ENCODE results near the gene SPINK1.

DNA sequence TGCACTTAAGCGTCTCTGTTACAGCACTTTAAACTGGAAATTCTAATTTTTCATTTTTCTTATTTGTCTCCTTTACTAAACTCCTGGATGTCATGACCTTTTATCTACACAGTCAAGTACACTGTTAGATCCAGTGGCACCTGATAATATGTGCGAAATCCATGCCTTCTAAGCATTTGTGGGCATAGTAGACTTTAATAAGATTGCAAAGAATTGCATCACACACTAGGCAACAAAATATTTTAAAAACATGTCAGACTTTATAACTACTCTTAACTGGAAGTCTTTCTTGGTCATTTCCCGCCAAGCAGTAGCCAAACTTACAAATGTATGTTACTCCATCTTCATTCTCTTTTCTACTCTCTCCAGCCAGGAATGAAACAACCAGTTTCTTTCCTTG, 5.0 kb upstream of the SPINK1 start:
- TF ChIP-seq, protein P1, sequence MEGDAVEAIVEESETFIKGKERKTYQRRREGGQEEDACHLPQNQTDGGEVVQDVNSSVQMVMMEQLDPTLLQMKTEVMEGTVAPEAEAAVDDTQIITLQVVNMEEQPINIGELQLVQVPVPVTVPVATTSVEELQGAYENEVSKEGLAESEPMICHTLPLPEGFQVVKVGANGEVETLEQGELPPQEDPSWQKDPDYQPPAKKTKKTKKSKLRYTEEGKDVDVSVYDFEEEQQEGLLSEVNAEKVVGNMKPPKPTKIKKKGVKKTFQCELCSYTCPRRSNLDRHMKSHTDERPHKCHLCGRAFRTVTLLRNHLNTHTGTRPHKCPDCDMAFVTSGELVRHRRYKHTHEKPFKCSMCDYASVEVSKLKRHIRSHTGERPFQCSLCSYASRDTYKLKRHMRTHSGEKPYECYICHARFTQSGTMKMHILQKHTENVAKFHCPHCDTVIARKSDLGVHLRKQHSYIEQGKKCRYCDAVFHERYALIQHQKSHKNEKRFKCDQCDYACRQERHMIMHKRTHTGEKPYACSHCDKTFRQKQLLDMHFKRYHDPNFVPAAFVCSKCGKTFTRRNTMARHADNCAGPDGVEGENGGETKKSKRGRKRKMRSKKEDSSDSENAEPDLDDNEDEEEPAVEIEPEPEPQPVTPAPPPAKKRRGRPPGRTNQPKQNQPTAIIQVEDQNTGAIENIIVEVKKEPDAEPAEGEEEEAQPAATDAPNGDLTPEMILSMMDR (conservative IDR thresholded peaks at IDR 0.05; ENCODE audit: low read depth in 2 of 2): no peak
- TF ChIP-seq EZH2 (IDR thresholded peaks at IDR 0.05; ENCODE audit: low read depth, unreplicated experiment) (no peak), JUNB (IDR thresholded peaks at IDR 0.05; ENCODE audit: unreplicated experiment) (no peak), POLR2AphosphoS5 (IDR thresholded peaks at IDR 0.05; ENCODE audit: low read depth) (no peak), ZNF331 (CRISPR knock-in tag; IDR thresholded peaks at IDR 0.05; ENCODE audit: low read depth) (no peak), EZH2phosphoT487 (IDR thresholded peaks at IDR 0.05; ENCODE audit: unreplicated experiment) (no peak), CREB1 (CRISPR knock-in tag; IDR thresholded peaks at IDR 0.05; ENCODE audit: low read depth) (no peak), NANOG (IDR thresholded peaks at IDR 0.05; ENCODE audit: borderline replicate concordance) (no peak), STAT1 (IDR thresholded peaks at IDR 0.05; ENCODE audit: unreplicated experiment) (no peak)
- TF ChIP-seq, protein P2, sequence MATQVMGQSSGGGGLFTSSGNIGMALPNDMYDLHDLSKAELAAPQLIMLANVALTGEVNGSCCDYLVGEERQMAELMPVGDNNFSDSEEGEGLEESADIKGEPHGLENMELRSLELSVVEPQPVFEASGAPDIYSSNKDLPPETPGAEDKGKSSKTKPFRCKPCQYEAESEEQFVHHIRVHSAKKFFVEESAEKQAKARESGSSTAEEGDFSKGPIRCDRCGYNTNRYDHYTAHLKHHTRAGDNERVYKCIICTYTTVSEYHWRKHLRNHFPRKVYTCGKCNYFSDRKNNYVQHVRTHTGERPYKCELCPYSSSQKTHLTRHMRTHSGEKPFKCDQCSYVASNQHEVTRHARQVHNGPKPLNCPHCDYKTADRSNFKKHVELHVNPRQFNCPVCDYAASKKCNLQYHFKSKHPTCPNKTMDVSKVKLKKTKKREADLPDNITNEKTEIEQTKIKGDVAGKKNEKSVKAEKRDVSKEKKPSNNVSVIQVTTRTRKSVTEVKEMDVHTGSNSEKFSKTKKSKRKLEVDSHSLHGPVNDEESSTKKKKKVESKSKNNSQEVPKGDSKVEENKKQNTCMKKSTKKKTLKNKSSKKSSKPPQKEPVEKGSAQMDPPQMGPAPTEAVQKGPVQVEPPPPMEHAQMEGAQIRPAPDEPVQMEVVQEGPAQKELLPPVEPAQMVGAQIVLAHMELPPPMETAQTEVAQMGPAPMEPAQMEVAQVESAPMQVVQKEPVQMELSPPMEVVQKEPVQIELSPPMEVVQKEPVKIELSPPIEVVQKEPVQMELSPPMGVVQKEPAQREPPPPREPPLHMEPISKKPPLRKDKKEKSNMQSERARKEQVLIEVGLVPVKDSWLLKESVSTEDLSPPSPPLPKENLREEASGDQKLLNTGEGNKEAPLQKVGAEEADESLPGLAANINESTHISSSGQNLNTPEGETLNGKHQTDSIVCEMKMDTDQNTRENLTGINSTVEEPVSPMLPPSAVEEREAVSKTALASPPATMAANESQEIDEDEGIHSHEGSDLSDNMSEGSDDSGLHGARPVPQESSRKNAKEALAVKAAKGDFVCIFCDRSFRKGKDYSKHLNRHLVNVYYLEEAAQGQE (IDR thresholded peaks at IDR 0.05; ENCODE audit: unreplicated experiment): no peak
- TF ChIP-seq, protein P3, sequence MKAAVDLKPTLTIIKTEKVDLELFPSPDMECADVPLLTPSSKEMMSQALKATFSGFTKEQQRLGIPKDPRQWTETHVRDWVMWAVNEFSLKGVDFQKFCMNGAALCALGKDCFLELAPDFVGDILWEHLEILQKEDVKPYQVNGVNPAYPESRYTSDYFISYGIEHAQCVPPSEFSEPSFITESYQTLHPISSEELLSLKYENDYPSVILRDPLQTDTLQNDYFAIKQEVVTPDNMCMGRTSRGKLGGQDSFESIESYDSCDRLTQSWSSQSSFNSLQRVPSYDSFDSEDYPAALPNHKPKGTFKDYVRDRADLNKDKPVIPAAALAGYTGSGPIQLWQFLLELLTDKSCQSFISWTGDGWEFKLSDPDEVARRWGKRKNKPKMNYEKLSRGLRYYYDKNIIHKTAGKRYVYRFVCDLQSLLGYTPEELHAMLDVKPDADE (IDR thresholded peaks at IDR 0.05): no peak
- TF ChIP-seq, protein P4, sequence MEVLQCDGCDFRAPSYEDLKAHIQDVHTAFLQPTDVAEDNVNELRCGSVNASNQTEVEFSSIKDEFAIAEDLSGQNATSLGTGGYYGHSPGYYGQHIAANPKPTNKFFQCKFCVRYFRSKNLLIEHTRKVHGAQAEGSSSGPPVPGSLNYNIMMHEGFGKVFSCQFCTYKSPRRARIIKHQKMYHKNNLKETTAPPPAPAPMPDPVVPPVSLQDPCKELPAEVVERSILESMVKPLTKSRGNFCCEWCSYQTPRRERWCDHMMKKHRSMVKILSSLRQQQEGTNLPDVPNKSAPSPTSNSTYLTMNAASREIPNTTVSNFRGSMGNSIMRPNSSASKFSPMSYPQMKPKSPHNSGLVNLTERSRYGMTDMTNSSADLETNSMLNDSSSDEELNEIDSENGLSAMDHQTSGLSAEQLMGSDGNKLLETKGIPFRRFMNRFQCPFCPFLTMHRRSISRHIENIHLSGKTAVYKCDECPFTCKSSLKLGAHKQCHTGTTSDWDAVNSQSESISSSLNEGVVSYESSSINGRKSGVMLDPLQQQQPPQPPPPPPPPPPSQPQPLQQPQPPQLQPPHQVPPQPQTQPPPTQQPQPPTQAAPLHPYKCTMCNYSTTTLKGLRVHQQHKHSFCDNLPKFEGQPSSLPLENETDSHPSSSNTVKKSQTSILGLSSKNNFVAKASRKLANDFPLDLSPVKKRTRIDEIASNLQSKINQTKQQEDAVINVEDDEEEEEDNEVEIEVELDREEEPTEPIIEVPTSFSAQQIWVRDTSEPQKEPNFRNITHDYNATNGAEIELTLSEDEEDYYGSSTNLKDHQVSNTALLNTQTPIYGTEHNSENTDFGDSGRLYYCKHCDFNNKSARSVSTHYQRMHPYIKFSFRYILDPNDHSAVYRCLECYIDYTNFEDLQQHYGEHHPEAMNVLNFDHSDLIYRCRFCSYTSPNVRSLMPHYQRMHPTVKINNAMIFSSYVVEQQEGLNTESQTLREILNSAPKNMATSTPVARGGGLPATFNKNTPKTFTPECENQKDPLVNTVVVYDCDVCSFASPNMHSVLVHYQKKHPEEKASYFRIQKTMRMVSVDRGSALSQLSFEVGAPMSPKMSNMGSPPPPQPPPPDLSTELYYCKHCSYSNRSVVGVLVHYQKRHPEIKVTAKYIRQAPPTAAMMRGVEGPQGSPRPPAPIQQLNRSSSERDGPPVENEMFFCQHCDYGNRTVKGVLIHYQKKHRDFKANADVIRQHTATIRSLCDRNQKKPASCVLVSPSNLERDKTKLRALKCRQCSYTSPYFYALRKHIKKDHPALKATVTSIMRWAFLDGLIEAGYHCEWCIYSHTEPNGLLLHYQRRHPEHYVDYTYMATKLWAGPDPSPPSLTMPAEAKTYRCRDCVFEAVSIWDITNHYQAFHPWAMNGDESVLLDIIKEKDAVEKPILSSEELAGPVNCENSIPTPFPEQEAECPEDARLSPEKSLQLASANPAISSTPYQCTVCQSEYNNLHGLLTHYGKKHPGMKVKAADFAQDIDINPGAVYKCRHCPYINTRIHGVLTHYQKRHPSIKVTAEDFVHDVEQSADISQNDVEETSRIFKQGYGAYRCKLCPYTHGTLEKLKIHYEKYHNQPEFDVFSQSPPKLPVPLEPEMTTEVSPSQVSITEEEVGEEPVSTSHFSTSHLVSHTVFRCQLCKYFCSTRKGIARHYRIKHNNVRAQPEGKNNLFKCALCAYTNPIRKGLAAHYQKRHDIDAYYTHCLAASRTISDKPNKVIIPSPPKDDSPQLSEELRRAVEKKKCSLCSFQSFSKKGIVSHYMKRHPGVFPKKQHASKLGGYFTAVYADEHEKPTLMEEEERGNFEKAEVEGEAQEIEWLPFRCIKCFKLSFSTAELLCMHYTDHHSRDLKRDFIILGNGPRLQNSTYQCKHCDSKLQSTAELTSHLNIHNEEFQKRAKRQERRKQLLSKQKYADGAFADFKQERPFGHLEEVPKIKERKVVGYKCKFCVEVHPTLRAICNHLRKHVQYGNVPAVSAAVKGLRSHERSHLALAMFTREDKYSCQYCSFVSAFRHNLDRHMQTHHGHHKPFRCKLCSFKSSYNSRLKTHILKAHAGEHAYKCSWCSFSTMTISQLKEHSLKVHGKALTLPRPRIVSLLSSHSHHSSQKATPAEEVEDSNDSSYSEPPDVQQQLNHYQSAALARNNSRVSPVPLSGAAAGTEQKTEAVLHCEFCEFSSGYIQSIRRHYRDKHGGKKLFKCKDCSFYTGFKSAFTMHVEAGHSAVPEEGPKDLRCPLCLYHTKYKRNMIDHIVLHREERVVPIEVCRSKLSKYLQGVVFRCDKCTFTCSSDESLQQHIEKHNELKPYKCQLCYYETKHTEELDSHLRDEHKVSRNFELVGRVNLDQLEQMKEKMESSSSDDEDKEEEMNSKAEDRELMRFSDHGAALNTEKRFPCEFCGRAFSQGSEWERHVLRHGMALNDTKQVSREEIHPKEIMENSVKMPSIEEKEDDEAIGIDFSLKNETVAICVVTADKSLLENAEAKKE (CRISPR knock-in tag; IDR thresholded peaks at IDR 0.05): no peak

Data from GM23338 (cell line).